GM23248 (cell line): ENCODE results near the gene GLIPR2.

Experiments
- EZH2 ChIP-seq: fragments of 200-600 bp; sonication (generic); IDR thresholded peaks from 2 replicates; pipeline ENCODE4 v1.6.1; 2018; ENCODE audit warnings: antibody characterized with exemption, mild to moderate bottlenecking; ENCODE audit not compliant: insufficient read depth, poor library complexity, severe bottlenecking
- EZH2phosphoT487 ChIP-seq: fragments of 200-600 bp; sonication (generic); IDR thresholded peaks from 2 replicates; pipeline ENCODE4 v1.6.1; 2018; ENCODE audit warnings: antibody characterized with exemption, moderate library complexity, mild to moderate bottlenecking, low read depth; ENCODE audit not compliant: insufficient read depth

DNA sequence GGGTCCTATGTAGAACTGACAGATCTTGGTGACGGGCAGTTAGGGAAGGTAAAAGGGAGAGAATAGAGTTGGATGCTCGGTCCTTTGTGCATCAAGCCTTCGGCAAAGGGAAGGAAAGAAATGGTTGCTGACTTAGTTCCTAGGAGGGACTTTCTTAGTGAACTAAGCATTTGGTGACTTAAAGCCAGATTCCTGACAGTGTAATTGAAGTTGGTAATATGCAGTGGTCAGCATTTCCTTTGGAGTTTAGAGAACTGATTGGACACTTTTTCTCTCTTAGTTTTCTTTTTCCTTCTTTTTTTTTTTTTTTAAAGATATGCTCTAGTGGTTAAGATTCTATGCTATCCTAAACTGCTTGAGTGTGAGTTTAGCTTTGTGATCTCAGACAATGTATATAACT is 56.5 kb downstream of the GLIPR2 start:
- no peak for TF ChIP-seq EZH2
- no peak for TF ChIP-seq EZH2phosphoT487
